Measurements from ENCODE around the gene RPL13A.
"Not testable (repeated sequence)": the region's sequence is repeated elsewhere in the genome, so short reads cannot be mapped to it uniquely, and the experiment has no call there.

RPL13A gene

DNA sequence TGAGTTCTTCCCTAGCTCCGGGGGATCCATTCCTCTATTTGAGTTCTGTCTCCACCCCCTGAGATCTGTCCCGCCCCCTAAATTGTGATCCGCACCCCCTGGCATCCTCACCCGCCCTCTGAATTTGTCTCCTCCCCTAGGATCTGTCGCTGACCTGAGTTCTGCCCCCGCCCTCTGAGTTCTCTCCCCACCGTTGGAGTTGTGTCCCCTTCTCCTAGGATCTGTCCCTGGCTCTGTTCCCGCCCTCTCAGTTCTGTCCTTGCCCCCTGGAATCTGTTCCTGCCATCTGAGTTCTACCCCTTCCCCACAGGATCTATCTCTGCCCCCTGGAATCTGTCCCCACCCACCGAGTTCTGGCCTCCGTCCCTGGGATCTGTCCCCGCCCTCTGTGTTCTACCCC lies 45.1 kb upstream of the RPL13A start:
- no peak for DNase-seq (ENCODE audit: low read depth in 2 of 2)
- peak overlapping the region in 1 of 2 donors; percentile 32 for H3K4me3 ChIP-seq (replicated peaks in 1 of 2; ENCODE audit: low read depth in 2 of 2, low read length in 2 of 2)

DNA sequence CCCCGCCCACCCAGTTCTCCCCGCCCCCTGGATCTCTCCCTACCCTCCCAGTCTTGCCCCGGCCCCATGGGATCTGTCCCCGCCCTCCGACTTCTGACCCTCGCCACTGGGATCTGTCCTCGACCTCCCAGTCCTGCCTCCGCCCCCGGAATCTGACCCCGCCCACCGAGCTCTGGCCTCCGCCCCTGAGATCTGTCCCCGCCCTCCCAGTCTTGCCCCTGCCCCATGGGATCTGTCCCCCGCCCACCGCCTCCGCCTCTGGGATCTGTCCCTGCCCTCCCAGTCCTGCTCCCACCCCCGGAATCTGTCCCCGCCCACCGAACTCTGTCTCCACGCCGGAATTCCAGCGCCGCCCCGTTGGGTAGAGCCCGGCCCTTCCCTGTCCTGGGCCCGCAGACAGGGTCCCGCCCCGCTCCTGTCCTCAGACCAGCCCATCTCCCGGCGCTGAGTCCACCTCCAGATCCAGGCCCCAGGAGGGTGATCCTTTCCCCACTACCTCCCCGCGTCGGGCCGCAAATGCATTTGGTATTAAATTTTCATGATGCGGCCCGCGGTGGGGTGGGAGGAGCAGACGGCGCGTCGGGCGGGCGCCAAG lies 44.5 kb upstream of the RPL13A start:
- peak; percentile 87 to 93 for DNase-seq (ENCODE audit: low read depth in 2 of 2)
- peak overlapping the region; percentile 55 to 68 for H3K4me3 ChIP-seq (replicated peaks in 1 of 2; ENCODE audit: low read depth in 2 of 2, low read length in 2 of 2)
- TF ChIP-seq, protein P1, sequence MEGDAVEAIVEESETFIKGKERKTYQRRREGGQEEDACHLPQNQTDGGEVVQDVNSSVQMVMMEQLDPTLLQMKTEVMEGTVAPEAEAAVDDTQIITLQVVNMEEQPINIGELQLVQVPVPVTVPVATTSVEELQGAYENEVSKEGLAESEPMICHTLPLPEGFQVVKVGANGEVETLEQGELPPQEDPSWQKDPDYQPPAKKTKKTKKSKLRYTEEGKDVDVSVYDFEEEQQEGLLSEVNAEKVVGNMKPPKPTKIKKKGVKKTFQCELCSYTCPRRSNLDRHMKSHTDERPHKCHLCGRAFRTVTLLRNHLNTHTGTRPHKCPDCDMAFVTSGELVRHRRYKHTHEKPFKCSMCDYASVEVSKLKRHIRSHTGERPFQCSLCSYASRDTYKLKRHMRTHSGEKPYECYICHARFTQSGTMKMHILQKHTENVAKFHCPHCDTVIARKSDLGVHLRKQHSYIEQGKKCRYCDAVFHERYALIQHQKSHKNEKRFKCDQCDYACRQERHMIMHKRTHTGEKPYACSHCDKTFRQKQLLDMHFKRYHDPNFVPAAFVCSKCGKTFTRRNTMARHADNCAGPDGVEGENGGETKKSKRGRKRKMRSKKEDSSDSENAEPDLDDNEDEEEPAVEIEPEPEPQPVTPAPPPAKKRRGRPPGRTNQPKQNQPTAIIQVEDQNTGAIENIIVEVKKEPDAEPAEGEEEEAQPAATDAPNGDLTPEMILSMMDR (IDR thresholded peaks at IDR 0.05; ENCODE audit: low read depth, low read length), result no peak

More for the DNA sequence above, 45.1 kb upstream of the RPL13A start:
- TF ChIP-seq, protein P1 (IDR thresholded peaks at IDR 0.05; ENCODE audit: low read depth, low read length), result no peak

- DNase-seq (ENCODE audit: low read depth in 2 of 2), result peak; percentile 96 to 98
- TF ChIP-seq, protein P1 (IDR thresholded peaks at IDR 0.05; ENCODE audit: low read depth, low read length), result peak; percentile 89
- peak overlapping the region; percentile 55 to 68 for H3K4me3 ChIP-seq (replicated peaks in 1 of 2; ENCODE audit: low read depth in 2 of 2, low read length in 2 of 2)
Measured at GRCh38 chr19:49443366-49444099, 43.9 kb upstream of the RPL13A start.

DNA sequence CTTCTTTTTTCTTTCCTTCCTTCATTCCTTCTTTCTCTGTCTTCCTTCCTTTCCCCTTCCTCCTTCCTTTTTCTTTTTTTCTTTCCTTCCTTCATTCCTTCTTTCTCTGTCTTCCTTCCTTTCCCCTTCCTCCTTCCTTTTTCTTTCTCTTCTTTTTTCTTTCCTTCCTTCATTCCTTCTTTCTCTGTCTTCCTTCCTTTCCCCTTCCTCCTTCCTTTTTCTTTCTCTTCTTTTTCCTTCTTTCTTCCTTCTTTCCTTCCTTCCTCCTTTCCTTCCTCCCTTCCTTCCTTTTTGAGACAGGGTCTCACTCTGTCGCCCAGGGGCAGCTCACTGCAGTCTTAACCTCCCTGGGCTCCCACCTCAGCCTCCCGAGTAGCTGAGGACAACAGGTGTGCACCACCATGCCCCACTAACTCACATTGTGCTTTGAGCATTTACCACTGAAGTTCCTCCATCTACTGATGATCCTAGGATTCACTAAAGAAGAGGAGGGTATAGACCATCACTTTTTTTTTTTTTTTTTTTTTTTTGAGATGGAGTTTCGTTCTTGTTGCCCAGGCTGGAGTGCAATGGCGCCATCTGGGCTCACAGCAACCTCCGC lies 43.2 kb upstream of the RPL13A start:
- not testable (repeated sequence) for H3K4me3 ChIP-seq (replicated peaks in 1 of 2; ENCODE audit: low read depth in 2 of 2, low read length in 2 of 2)

GRCh38 chr19:49445997-49446396 lies 41.4 kb upstream of the RPL13A start:
- no peak for DNase-seq (ENCODE audit: low read depth in 2 of 2)
- H3K4me3 ChIP-seq (replicated peaks in 1 of 2; ENCODE audit: low read depth in 2 of 2, low read length in 2 of 2), result no peak overlapping the region
- TF ChIP-seq, protein P1 (IDR thresholded peaks at IDR 0.05; ENCODE audit: low read depth, low read length), result no peak

More for the DNA sequence above, 43.2 kb upstream of the RPL13A start:
- DNase-seq (ENCODE audit: low read depth in 2 of 2), result not testable (repeated sequence)

- TF ChIP-seq, protein P1 (IDR thresholded peaks at IDR 0.05; ENCODE audit: low read depth, low read length), result no peak
- peak in 1 of 2 donors; percentile 41 for DNase-seq (ENCODE audit: low read depth in 2 of 2)
- no peak overlapping the region for H3K4me3 ChIP-seq (replicated peaks in 1 of 2; ENCODE audit: low read depth in 2 of 2, low read length in 2 of 2)
Measured at GRCh38 chr19:49447485-49448431, 39.6 kb upstream of the RPL13A start.
